HG03457 (cell line): Measurements from ENCODE around the gene LMAN2L.

Source experiments
- ATAC-seq: cut with Tn5 transposase; IDR thresholded peaks from one replicate; pipeline ENCODE4 v1.9.1; 2021; ENCODE audit warnings: moderate number of reproducible peaks; ENCODE audit not compliant: unreplicated experiment

Gene LMAN2L

GRCh38 chr2:96661324-96661723, 78.5 kb downstream of the LMAN2L start:
- no peak for ATAC-seq

- ATAC-seq, result no peak
Measured at GRCh38 chr2:96656540-96656939, 83.3 kb downstream of the LMAN2L start.
